GM18868 (cell line): ENCODE data around the gene FKBP1B.
"Not testable (repeated sequence)": the region's sequence is repeated elsewhere in the genome, so short reads cannot be mapped to it uniquely, and the experiment has no call there.

Source experiments
- ATAC-seq: cut with Tn5 transposase; IDR thresholded peaks from one replicate; pipeline ENCODE4 v1.9.1; 2021; ENCODE audit warnings: mild to moderate bottlenecking, moderate library complexity; ENCODE audit not compliant: unreplicated experiment

The FKBP1B gene

GRCh38 chr2:24100732-24101131 lies 51.2 kb downstream of the FKBP1B start:
- ATAC-seq: not testable (repeated sequence)

GRCh38 chr2:24101992-24102391 lies 52.5 kb downstream of the FKBP1B start:
- no peak for ATAC-seq

DNA sequence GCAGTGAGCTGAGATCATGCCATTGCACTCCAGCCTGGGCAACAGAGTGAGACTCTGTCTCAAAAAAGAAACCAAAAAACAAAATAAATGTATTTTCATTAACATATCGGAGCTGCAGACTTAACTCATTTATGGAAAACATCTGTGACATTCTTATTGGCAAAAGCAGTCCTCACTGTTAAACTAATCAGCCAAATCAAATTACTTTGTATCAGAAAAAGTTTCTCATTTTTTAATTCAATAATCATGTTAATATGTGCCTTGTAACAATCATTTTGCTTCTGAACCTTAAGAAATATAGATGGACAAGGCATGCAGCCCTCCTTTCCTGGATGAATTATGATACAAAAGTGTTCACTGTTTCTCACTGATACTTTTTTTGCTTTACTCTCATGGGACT lies 53.1 kb downstream of the FKBP1B start:
- ATAC-seq: no peak

DNA sequence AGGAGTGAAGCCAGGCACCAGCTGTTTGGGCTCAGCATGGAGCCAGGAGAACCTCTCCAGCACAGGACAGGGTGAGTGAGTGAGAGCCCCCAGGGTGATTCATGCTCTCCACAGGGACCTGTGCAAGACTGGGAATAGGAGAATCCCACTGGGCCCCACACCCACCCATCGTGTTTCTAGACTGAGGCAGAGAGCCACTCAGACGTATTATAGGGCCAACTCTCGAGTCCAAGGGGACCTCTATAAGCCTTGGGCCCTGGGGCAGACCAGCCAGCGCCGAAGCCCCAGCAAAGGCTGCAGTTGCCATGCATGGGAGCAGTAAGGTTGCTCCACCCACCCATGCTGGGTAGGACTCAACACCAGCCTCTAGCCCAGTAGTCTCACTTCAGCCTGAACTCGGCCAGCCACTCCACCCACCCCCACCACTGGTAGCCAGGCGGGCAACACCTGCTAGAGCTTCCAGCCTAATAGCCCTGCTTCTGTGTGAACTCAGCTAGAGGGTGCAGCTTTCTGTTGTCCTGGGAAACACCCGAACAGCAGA lies 54.6 kb downstream of the FKBP1B start:
- no peak for ATAC-seq

DNA sequence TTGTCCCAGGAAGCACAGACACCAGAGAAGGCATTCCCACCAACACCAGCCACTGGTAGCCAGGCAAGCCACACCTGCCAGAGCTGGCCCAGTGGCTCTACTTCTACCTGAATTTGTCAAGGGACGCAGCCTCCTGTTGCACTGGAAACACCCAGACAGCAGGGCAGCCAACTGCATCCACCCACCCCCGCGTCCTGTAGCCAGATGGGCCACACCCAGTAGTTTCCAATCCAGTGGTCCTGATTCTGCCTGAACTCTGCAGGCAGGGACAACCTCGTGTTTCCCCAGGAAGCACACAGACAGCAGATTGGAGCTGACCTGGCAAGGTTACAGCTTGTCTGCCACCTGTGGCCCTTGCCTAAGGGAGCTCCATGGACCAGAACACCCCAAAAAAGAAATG lies 55.4 kb downstream of the FKBP1B start:
- no peak for ATAC-seq

DNA sequence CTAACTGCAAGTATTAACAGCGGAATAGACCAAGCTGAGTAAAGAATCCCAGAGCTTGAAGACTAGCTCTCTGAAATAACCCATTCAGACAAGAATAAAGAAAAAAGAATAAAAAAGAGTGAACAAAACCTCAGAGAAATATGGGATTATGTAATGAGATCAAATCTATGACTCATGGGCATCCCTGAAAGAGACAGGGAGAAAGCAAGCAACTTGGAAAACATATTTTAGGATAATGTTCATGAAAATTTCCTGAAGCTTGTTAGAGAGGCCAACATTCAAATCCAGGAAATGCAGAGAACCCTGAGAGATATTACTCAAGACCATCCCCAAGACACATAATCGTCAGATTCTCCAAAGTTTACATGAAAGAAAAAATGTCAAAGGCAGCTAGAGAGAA lies 56.3 kb downstream of the FKBP1B start:
- ATAC-seq: no peak

- ATAC-seq: no peak
Measured at GRCh38 chr2:24106786-24107185, 57.2 kb downstream of the FKBP1B start.

DNA sequence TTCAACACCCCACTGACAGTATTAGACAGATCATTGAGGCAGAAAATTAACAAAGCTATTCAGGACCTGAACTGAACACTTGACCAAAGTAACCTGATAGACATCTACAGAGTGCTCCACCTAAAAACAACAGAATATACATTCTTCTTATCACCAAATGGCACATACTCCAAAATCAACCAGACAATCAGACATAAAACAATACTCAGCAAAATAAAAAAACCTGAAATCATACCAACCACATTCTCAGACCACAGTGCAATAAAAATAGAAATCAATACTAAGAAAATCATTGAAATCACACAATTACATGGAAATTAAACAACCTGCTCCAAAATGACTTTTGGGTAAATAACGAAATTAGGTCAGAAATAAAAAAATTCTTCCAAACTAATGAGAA lies 57.8 kb downstream of the FKBP1B start:
- no peak for ATAC-seq

- ATAC-seq: not testable (repeated sequence)
Measured at GRCh38 chr2:24109431-24109830, 59.9 kb downstream of the FKBP1B start.

- no peak for ATAC-seq
Measured at GRCh38 chr2:24110660-24111303, 61.2 kb downstream of the FKBP1B start.

DNA sequence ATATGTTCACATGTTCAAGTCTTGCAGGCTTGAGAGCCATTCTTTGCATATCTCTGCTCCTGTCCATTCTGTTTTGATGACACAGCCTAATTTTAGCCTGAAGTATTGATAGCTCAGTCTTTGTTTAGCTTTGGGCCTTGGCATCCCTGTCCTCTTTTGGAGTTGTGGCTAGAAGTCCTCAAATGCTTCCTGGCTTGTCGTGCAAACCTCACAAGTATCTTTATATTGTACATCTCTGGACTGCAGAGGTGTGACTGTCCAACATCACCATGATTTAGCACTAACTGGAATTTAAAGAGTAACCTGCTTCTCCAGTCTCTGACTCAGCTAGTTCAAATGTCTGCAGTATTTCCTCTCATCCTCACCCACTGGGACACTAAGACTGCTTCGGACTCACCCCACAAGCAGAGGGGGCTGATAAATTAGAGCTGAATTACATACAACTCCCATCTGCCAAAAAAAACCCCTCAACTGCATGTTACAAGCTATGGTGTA lies 61.9 kb downstream of the FKBP1B start:
- ATAC-seq: no peak
